ENCODE data around the gene FRYL.

The FRYL gene

GRCh38 chr4:48506716-48507115 is 273.4 kb downstream of the FRYL start:
- TF ChIP-seq POLR2AphosphoS5 (IDR thresholded peaks at IDR 0.05; ENCODE audit: low read depth, low read length): no peak
- no peak for TF ChIP-seq SIN3A (IDR thresholded peaks at IDR 0.05; ENCODE audit: borderline replicate concordance, insufficient read depth, low read length)
- TF ChIP-seq FOXP2 (optimal IDR thresholded peaks at IDR 0.05; ENCODE audit: borderline replicate concordance, extremely low read depth, extremely low read length, insufficient read depth): no peak
- no peak for TF ChIP-seq TAF1 (IDR thresholded peaks at IDR 0.05; ENCODE audit: borderline replicate concordance, insufficient read depth, low read length)
- TF ChIP-seq REST (IDR thresholded peaks at IDR 0.05; ENCODE audit: insufficient read depth in 1 of 2, low read depth in 2 of 2, low read length in 2 of 2): no peak

- TF ChIP-seq TAF1 (IDR thresholded peaks at IDR 0.05; ENCODE audit: borderline replicate concordance, insufficient read depth, low read length): no peak
- no peak for TF ChIP-seq SIN3A (IDR thresholded peaks at IDR 0.05; ENCODE audit: borderline replicate concordance, insufficient read depth, low read length)
- TF ChIP-seq POLR2AphosphoS5 (IDR thresholded peaks at IDR 0.05; ENCODE audit: low read depth, low read length): no peak
- TF ChIP-seq REST (IDR thresholded peaks at IDR 0.05; ENCODE audit: insufficient read depth in 1 of 2, low read depth in 2 of 2, low read length in 2 of 2): no peak
- no peak for TF ChIP-seq FOXP2 (optimal IDR thresholded peaks at IDR 0.05; ENCODE audit: borderline replicate concordance, extremely low read depth, extremely low read length, insufficient read depth)
Measured at GRCh38 chr4:48504352-48504751, 275.7 kb downstream of the FRYL start.

- TF ChIP-seq SIN3A (IDR thresholded peaks at IDR 0.05; ENCODE audit: borderline replicate concordance, insufficient read depth, low read length) (no peak), FOXP2 (optimal IDR thresholded peaks at IDR 0.05; ENCODE audit: borderline replicate concordance, extremely low read depth, extremely low read length, insufficient read depth) (no peak), REST (IDR thresholded peaks at IDR 0.05; ENCODE audit: insufficient read depth in 1 of 2, low read depth in 2 of 2, low read length in 2 of 2) (no peak), TAF1 (IDR thresholded peaks at IDR 0.05; ENCODE audit: borderline replicate concordance, insufficient read depth, low read length) (no peak), POLR2AphosphoS5 (IDR thresholded peaks at IDR 0.05; ENCODE audit: low read depth, low read length) (no peak)
Measured at GRCh38 chr4:48504026-48504330, 276.1 kb downstream of the FRYL start.

GRCh38 chr4:48503233-48504025 is 276.6 kb downstream of the FRYL start:
- TF ChIP-seq FOXP2 (optimal IDR thresholded peaks at IDR 0.05; ENCODE audit: borderline replicate concordance, extremely low read depth, extremely low read length, insufficient read depth): no peak
- TF ChIP-seq POLR2AphosphoS5 (IDR thresholded peaks at IDR 0.05; ENCODE audit: low read depth, low read length): no peak
- TF ChIP-seq TAF1 (IDR thresholded peaks at IDR 0.05; ENCODE audit: borderline replicate concordance, insufficient read depth, low read length): no peak
- no peak for TF ChIP-seq SIN3A (IDR thresholded peaks at IDR 0.05; ENCODE audit: borderline replicate concordance, insufficient read depth, low read length)
- TF ChIP-seq REST (IDR thresholded peaks at IDR 0.05; ENCODE audit: insufficient read depth in 1 of 2, low read depth in 2 of 2, low read length in 2 of 2): no peak
